Adrenal gland (tissue), 5 donors: ENCODE results near the gene SRD5A3.
A peak's percentile ranks its signal among the peaks of the same experiment; 100 is the strongest.

Source experiments
- CTCF ChIP-seq, 6 experiments: fragments of 450-650 bp in 4 of 6; fragments of 200-600 bp in 2 of 6; sonication (generic) in 1 of 6; IDR thresholded peaks; 1 replicate in 5 of 6; 2 replicates in 1 of 6; pipeline versions ENCODE4 v1.5.1 to v1.8.0; 2016 to 2021; ENCODE audit warnings: antibody characterized with exemption in 6 of 6, mild to moderate bottlenecking in 2 of 6, moderate library complexity in 1 of 6
- POLR2A ChIP-seq, 2 donors: fragments of 450-650 bp; IDR thresholded peaks; one replicate each; pipeline ENCODE4 v1.6.1; 2017; ENCODE audit warnings: antibody characterized with exemption in 2 of 2, mild to moderate bottlenecking in 2 of 2, moderate library complexity in 1 of 2
- donor health status: DM: no; HTN: no; CAD: no.

GRCh38 chr4:55386840-55387239, 40.8 kb downstream of the SRD5A3 start:
- no peak for TF ChIP-seq CTCF (IDR thresholded peaks at IDR 0.05)
- TF ChIP-seq POLR2A (IDR thresholded peaks at IDR 0.05), result peak in 1 of 2 donors; percentile 26
